CD4-positive, alpha-beta memory T cell (primary cell): ENCODE measurements around the gene ERRFI1. TPM values are rescaled to one million over a fixed set of nuclear protein-coding genes. Genes with fewer than 3 reads are reported as not detected.
A peak's percentile ranks its signal among the peaks of the same experiment; 100 is the strongest.
"Not testable (repeated sequence)": the region's sequence is repeated elsewhere in the genome, so short reads cannot be mapped to it uniquely, and the experiment has no call there.

ENCODE experiments used
- CTCF ChIA-PET: fragments of 350-600 bp; sonication (Branson Sonifier 250); formaldehyde crosslinking; loops from one replicate; lab custom pipeline; 2021; ENCODE audit warnings: inconsistent platforms; ENCODE audit not compliant: partially characterized antibody; lab: Charles Lee
- POLR2A ChIA-PET: fragments of 350-600 bp; sonication (Branson Sonifier 250); formaldehyde crosslinking; loops from one replicate; lab custom pipeline; 2021; ENCODE audit not compliant: partially characterized antibody; lab: Charles Lee
- DNase-seq, 5 donors: peaks; one replicate each; pipeline versions ENCODE4 v3.0.0 to v3.0.0-alpha.2; 2020 to 2022; ENCODE audit warnings: mixed read lengths in 1 of 5
- H3K27ac ChIP-seq: one replicate; pipeline ENCODE4 v1.7.0; 2013; ENCODE audit warnings: low read depth, low read length
- H3K27me3 ChIP-seq: 2 replicates; pipeline ENCODE4 v1.7.0; 2013; ENCODE audit warnings: mild to moderate bottlenecking, low read length, moderate library complexity; ENCODE audit not compliant: insufficient read depth
- H3K36me3 ChIP-seq: 2 replicates; pipeline ENCODE4 v1.7.0; 2013; ENCODE audit warnings: mild to moderate bottlenecking, low read length, moderate library complexity; ENCODE audit not compliant: insufficient read depth
- H3K4me1 ChIP-seq: 2 replicates; pipeline ENCODE4 v1.7.0; 2013; ENCODE audit warnings: mild to moderate bottlenecking, low read length, moderate library complexity; ENCODE audit not compliant: insufficient read depth
- H3K4me3 ChIP-seq, 2 donors: one replicate each; pipeline ENCODE4 v1.7.0; 2013; ENCODE audit warnings: low read length in 2 of 2, mild to moderate bottlenecking in 1 of 2
- H3K9me3 ChIP-seq, 2 donors: one replicate each; pipeline ENCODE4 v1.7.0; 2013; ENCODE audit warnings: low read length in 2 of 2, control low read depth in 1 of 2; ENCODE audit not compliant: control insufficient read depth in 1 of 2
- H3K27ac Mint-ChIP-seq, 7 donors: one replicate each; pipeline ENCODE4 v1.8.0; 2020 to 2021; ENCODE audit warnings: mixed read lengths in 7 of 7, mild to moderate bottlenecking in 6 of 7, inconsistent platforms in 3 of 7, moderate library complexity in 3 of 7
- H3K27me3 Mint-ChIP-seq, 2 donors: one replicate each; pipeline ENCODE4 v1.8.0; 2020 to 2021; ENCODE audit warnings: mixed read lengths in 2 of 2
- H3K36me3 Mint-ChIP-seq, 2 donors: one replicate each; pipeline ENCODE4 v1.8.0; 2020 to 2021; ENCODE audit warnings: mixed read lengths in 2 of 2, inconsistent platforms in 1 of 2, mild to moderate bottlenecking in 1 of 2
- H3K4me1 Mint-ChIP-seq, 4 donors: one replicate each; pipeline ENCODE4 v1.8.0; 2020 to 2021; ENCODE audit warnings: mixed read lengths in 4 of 4, mild to moderate bottlenecking in 1 of 4
- H3K4me3 Mint-ChIP-seq, 8 donors: one replicate each; pipeline ENCODE4 v1.8.0; 2020 to 2021; ENCODE audit warnings: mixed read lengths in 8 of 8, mild to moderate bottlenecking in 7 of 8, moderate library complexity in 6 of 8, inconsistent platforms in 3 of 8
- H3K9me3 Mint-ChIP-seq, 8 donors: one replicate each; pipeline ENCODE4 v1.8.0; 2020 to 2021; ENCODE audit warnings: mixed read lengths in 8 of 8, mild to moderate bottlenecking in 5 of 8, inconsistent platforms in 3 of 8, moderate library complexity in 1 of 8
- intact Hi-C: fragments of 100-400 bp; cut with micrococcal nuclease; formaldehyde crosslinking; loops from one replicate; pipeline ENCODE4 v1.15.1; 2023
- polyA plus RNA-seq, 2 donors: library from polyadenylated mRNA; unstranded; fragments of 300-500 nt; fragmentation: Illumina TruSeq; gene quantifications; one replicate each; pipeline ENCODE4 v1.2.3, GENCODE V29; 2021
- total RNA-seq, 2 experiments: library from RNA; stranded (reverse); gene quantifications; one replicate each; pipeline ENCODE4 v1.2.3, GENCODE V29; 2021

Gene ERRFI1
- total and polyA plus RNA-seq, 4 experiments from 2014 or later = 0.18 to 1.0 (median 0.88) TPM

GRCh38 chr1:8053878-8054567 is 27.9 kb upstream of the ERRFI1 start:
- Histone ChIP-seq H3K4me3 (no peak overlapping the region), H3K27ac (no peak overlapping the region), H3K9me3 (no peaks in the 10 kb centered on the region), H3K27me3 (no peaks in the 10 kb centered on the region), H3K36me3 (no peaks in the 10 kb centered on the region), H3K4me1 (no peaks in the 10 kb centered on the region)
- Mint-ChIP-seq H3K4me1 (no peaks in the 10 kb centered on the region), H3K27me3 (peaks cover 0 to 2% of the 10 kb centered on the region in 2 donors), H3K9me3 (peaks cover 0 to 2% (median 0%) of the 10 kb centered on the region in 8 donors), H3K27ac (peak overlapping the region in 1 of 7 donors; percentile 38), H3K36me3 (no peaks in the 10 kb centered on the region), H3K4me3 (no peak overlapping the region)
- no peak for DNase-seq
- ChIA-PET CTCF (no interaction called here), POLR2A (no interaction called here)
- intact Hi-C loops = no loop called here

- H3K27ac ChIP-seq = no peak overlapping the region
- H3K27me3 ChIP-seq = no peaks in the 10 kb centered on the region
- intact Hi-C loops = no loop called here
- POLR2A ChIA-PET = interaction anchor here (0.7 kb wide), 1 partner anchor 19 kb away, joined by 3 read pairs; no protein-coding TSS in a partner anchor
- H3K36me3 Mint-ChIP-seq = no peaks in the 10 kb centered on the region
- CTCF ChIA-PET = no interaction called here
- peaks cover 0 to 2% (median 0%) of the 10 kb centered on the region in 8 donors for H3K9me3 Mint-ChIP-seq
- no peaks in the 10 kb centered on the region for H3K36me3 ChIP-seq
- H3K27ac Mint-ChIP-seq = no peak overlapping the region
- H3K27me3 Mint-ChIP-seq = peaks cover 3% of the 10 kb centered on the region in 2 donors
- H3K4me3 Mint-ChIP-seq = no peak overlapping the region
- H3K9me3 ChIP-seq = no peaks in the 10 kb centered on the region
- H3K4me3 ChIP-seq = no peak overlapping the region
- no peaks in the 10 kb centered on the region for H3K4me1 ChIP-seq
- no peaks in the 10 kb centered on the region for H3K4me1 Mint-ChIP-seq
- no peak for DNase-seq
These were observed 25.5 kb upstream of the ERRFI1 start for GRCh38 chr1:8051650-8052049.

- DNase-seq, H3K9me3 ChIP-seq, H3K27ac ChIP-seq, H3K27me3 ChIP-seq, H3K36me3 Mint-ChIP-seq, CTCF ChIA-PET, POLR2A ChIA-PET, H3K4me1 Mint-ChIP-seq, intact Hi-C loops, H3K27ac Mint-ChIP-seq, H3K36me3 ChIP-seq, H3K9me3 Mint-ChIP-seq, H3K27me3 Mint-ChIP-seq, H3K4me1 ChIP-seq, H3K4me3 Mint-ChIP-seq, H3K4me3 ChIP-seq: not testable (repeated sequence)
These were observed 23.1 kb upstream of the ERRFI1 start for GRCh38 chr1:8049229-8049628.

DNA sequence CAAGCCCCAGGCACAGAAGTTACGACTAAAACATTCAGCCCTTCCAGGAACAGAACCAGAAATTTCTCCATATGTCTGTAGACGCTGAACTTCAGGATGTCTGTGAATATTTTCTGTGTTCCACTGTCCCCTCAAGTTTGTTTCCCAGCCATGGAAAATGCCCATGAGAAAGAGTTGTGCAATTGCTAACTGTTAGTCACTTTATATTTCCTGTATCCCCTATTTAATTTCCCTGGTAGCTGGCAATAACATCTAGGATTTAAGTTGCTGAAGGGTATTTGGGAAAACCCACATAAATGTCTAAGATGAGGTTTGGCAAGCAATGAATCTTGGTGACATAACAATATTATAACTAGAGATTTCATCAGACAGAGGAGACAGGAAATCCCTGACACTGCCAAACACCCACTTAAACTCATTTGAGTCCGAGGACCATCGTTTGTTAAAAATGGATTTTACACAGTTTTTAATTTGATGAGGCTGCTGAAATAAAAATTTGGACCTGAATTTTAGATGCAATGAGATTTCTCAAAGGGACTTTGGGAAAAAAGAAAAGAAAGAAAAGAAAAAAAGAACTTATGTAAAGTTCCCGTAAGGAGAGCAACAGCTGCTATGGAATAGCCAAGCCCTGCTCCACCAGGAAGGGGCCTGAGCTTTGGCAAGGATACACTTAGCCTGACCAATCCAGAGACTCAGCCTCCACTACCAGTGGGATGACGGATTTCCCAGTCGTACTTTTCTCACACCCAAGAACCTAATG is 21.8 kb upstream of the ERRFI1 start:
- Mint-ChIP-seq H3K36me3 (no peaks in the 10 kb centered on the region), H3K27me3 (peaks cover 3% of the 10 kb centered on the region in 2 donors), H3K4me1 (no peaks in the 10 kb centered on the region), H3K4me3 (no peak overlapping the region), H3K27ac (peak overlapping the region in 1 of 7 donors; percentile 41), H3K9me3 (peaks cover 0 to 5% (median 0%) of the 10 kb centered on the region in 8 donors)
- Histone ChIP-seq H3K27me3 (no peaks in the 10 kb centered on the region), H3K36me3 (no peaks in the 10 kb centered on the region), H3K4me1 (no peaks in the 10 kb centered on the region), H3K4me3 (no peak overlapping the region), H3K27ac (no peak overlapping the region), H3K9me3 (no peaks in the 10 kb centered on the region)
- ChIA-PET POLR2A (no interaction called here), CTCF (no interaction called here)
- no peak for DNase-seq
- intact Hi-C loops = no loop called here

- no peaks in the 10 kb centered on the region for H3K27me3 ChIP-seq
- peaks cover 0 to 7% (median 2%) of the 10 kb centered on the region in 8 donors for H3K9me3 Mint-ChIP-seq
- POLR2A ChIA-PET = no interaction called here
These were observed 21.0 kb upstream of the ERRFI1 start for GRCh38 chr1:8047112-8047511.

DNA sequence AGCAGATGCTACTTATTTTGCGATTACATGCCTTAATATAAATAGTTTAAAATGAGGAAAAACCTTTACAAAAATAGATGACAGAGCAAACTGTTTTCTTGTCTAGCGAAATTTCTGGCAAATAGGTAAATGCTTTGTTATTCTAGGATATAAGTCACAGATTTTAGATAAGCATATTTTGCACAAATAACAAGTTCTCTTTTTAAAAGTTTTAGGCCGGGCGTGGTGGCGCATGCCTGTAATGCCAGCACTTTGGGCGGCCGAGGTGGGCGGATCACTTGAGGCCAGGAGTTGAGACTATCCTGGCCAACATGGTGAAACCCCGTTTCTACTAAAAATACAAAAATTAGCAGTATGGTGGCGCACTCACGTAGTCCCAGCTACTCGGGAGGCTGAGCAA is 20.3 kb upstream of the ERRFI1 start:
- no peaks in the 10 kb centered on the region for H3K27me3 ChIP-seq
- no peak overlapping the region for H3K27ac ChIP-seq
- DNase-seq = no peak
- Mint-ChIP-seq H3K27ac (no peak overlapping the region), H3K9me3 (peaks cover 0 to 8% (median 4%) of the 10 kb centered on the region in 8 donors), H3K4me1 (no peaks in the 10 kb centered on the region), H3K36me3 (peaks cover 0 to 3% of the 10 kb centered on the region in 2 donors), H3K4me3 (no peak overlapping the region), H3K27me3 (peaks cover 3 to 4% of the 10 kb centered on the region in 2 donors)
- no peaks in the 10 kb centered on the region for H3K9me3 ChIP-seq
- no peaks in the 10 kb centered on the region for H3K4me1 ChIP-seq
- no peaks in the 10 kb centered on the region for H3K36me3 ChIP-seq
- ChIA-PET CTCF (no interaction called here), POLR2A (no interaction called here)
- no peak overlapping the region for H3K4me3 ChIP-seq
- intact Hi-C loops = no loop called here

More at GRCh38 chr1:8047112-8047511, 21.0 kb upstream of the ERRFI1 start:
- Histone ChIP-seq H3K27ac (no peak overlapping the region), H3K9me3 (no peaks in the 10 kb centered on the region), H3K4me1 (no peaks in the 10 kb centered on the region), H3K4me3 (no peak overlapping the region), H3K36me3 (no peaks in the 10 kb centered on the region)
- peaks cover 0 to 2% of the 10 kb centered on the region in 2 donors for H3K36me3 Mint-ChIP-seq
- no peak overlapping the region for H3K27ac Mint-ChIP-seq
- intact Hi-C loops = no loop called here
- no peak overlapping the region for H3K4me3 Mint-ChIP-seq
- DNase-seq = no peak
- H3K27me3 Mint-ChIP-seq = peaks cover 3 to 4% of the 10 kb centered on the region in 2 donors
- CTCF ChIA-PET = no interaction called here
- H3K4me1 Mint-ChIP-seq = no peaks in the 10 kb centered on the region

- H3K4me3 ChIP-seq = no peak overlapping the region
- ChIA-PET CTCF (no interaction called here), POLR2A (no interaction called here)
- H3K36me3 Mint-ChIP-seq = peaks cover 0 to 3% of the 10 kb centered on the region in 2 donors
- H3K4me1 ChIP-seq = no peaks in the 10 kb centered on the region
- H3K4me3 Mint-ChIP-seq = no peak overlapping the region
- peaks cover 0 to 14% (median 6%) of the 10 kb centered on the region in 8 donors for H3K9me3 Mint-ChIP-seq
- intact Hi-C loops = no loop called here
- no peak for DNase-seq
- H3K4me1 Mint-ChIP-seq = no peaks in the 10 kb centered on the region
- peaks cover 3 to 4% of the 10 kb centered on the region in 2 donors for H3K27me3 Mint-ChIP-seq
- no peaks in the 10 kb centered on the region for H3K27me3 ChIP-seq
- no peak overlapping the region for H3K27ac ChIP-seq
- no peaks in the 10 kb centered on the region for H3K36me3 ChIP-seq
- H3K9me3 ChIP-seq = no peaks in the 10 kb centered on the region
- no peak overlapping the region for H3K27ac Mint-ChIP-seq
These were observed 17.5 kb upstream of the ERRFI1 start for GRCh38 chr1:8043621-8044020.
